Spleen (tissue), 11 donors: ENCODE measurements around the gene TMEM39A. TPM values are rescaled to one million over a fixed set of nuclear protein-coding genes. Genes with fewer than 3 reads are reported as not detected.

ENCODE experiments used
- DNase-seq: peaks from one replicate; pipeline ENCODE4 v3.0.0-alpha.2; 2020
- H3K27ac ChIP-seq, 8 donors: fragments of 200-600 bp; sonication (generic) in 7 of 8; 1 replicate in 4 of 8; 2 replicates in 4 of 8; pipeline versions ENCODE4 v1.5.0 to v1.8.0; 2016 to 2021; ENCODE audit warnings: inconsistent platforms in 4 of 8, mild to moderate bottlenecking in 4 of 8, moderate library complexity in 1 of 8
- H3K27me3 ChIP-seq, 7 donors: fragments of 200-600 bp; sonication (generic) in 6 of 7; replicated peaks in 1 of 7; 1 replicate in 4 of 7; 2 replicates in 3 of 7; pipeline versions ENCODE4 v1.5.0 to v1.8.0; 2016 to 2021; ENCODE audit warnings: inconsistent platforms in 3 of 7, mild to moderate bottlenecking in 1 of 7
- H3K36me3 ChIP-seq, 6 donors: fragments of 200-600 bp; sonication (generic) in 5 of 6; 1 replicate in 4 of 6; 2 replicates in 2 of 6; pipeline versions ENCODE4 v1.5.0 to v1.8.0; 2016 to 2021; ENCODE audit warnings: inconsistent platforms in 2 of 6
- H3K4me1 ChIP-seq, 6 donors: fragments of 200-600 bp; sonication (generic) in 5 of 6; 1 replicate in 3 of 6; 2 replicates in 3 of 6; pipeline versions ENCODE4 v1.5.0 to v1.8.0; 2016 to 2021; ENCODE audit warnings: inconsistent platforms in 3 of 6
- H3K4me3 ChIP-seq, 8 donors: fragments of 200-600 bp; sonication (generic) in 7 of 8; 1 replicate in 4 of 8; 2 replicates in 4 of 8; pipeline versions ENCODE4 v1.5.0 to v1.8.0; 2016 to 2021; ENCODE audit warnings: inconsistent platforms in 4 of 8, mild to moderate bottlenecking in 4 of 8, moderate library complexity in 2 of 8
- H3K9me3 ChIP-seq, 8 donors: fragments of 200-600 bp; sonication (generic) in 7 of 8; 1 replicate in 4 of 8; 2 replicates in 4 of 8; pipeline versions ENCODE4 v1.5.0 to v1.8.0; 2016 to 2021; ENCODE audit warnings: inconsistent platforms in 4 of 8
- POLR2A ChIP-seq, 3 donors: fragments of 450-650 bp; IDR thresholded peaks; one replicate each; pipeline ENCODE4 v1.5.1; 2017; ENCODE audit warnings: antibody characterized with exemption in 3 of 3, mild to moderate bottlenecking in 1 of 3
- POLR2AphosphoS5 ChIP-seq, 3 donors: sonication (generic); formaldehyde crosslinking; IDR thresholded peaks; one replicate each; pipeline ENCODE4 v1.5.1; 2017; ENCODE audit warnings: antibody characterized with exemption in 3 of 3
- WGBS, 5 donors: extraction: QIAGEN DNeasy Blood & Tissue Kit in 3 of 5; methylation state at CpG; one replicate each; pipeline versions ENCODE4 v1.1.5 to v1.1.7; 2013 to 2018; 5-methylcytosine and 5-hydroxymethylcytosine counted together
- intact Hi-C: fragments of 100-400 bp; cut with DNase I; formaldehyde crosslinking; loops from one replicate; pipeline ENCODE4 v1.15.0; 2023; ENCODE audit warnings: low total_unique reads
- polyA plus RNA-seq, 3 donors: library from polyadenylated mRNA; stranded (reverse); fragments of 200-250 nt; gene quantifications; one replicate each; pipeline ENCODE4 v1.2.1, GENCODE V29; 2013
- total RNA-seq, 7 donors: library from RNA; depleted of rRNA in 3 of 7; stranded (reverse); fragments of >200 nt in 3 of 7; fragmentation: NEBNext Ultra II Directional in 4 of 7; extraction: Animal tissue kit (Norgen Biotek cat#: 25700) in 4 of 7; gene quantifications; one replicate each; pipeline versions ENCODE4 v1.1.0 to v1.2.1, GENCODE V29; 2016 to 2021
- TF ChIP-seq, protein P1 (sequence below), 11 experiments: fragments of 200-600 bp in 7 of 11; fragments of 450-650 bp in 4 of 11; sonication (generic) in 4 of 11; IDR thresholded peaks in 8 of 11; conservative IDR thresholded peaks in 3 of 11; 1 replicate in 7 of 11; 2 replicates in 4 of 11; pipeline versions ENCODE4 v1.4.0 to v1.8.0; 2016 to 2021; ENCODE audit warnings: antibody characterized with exemption in 11 of 11, inconsistent platforms in 4 of 11, mild to moderate bottlenecking in 1 of 11
- donor health status: healthy with polysubstance abuse.
- donor health status: DM: no; HTN: no; CAD: no; lungs with moderate emphysema.
- donor health status: DM: no; HTN: no; CAD: no.
- donor health status: Bipolar disorder and iron deficiency.
- donor health status: healthy.
- donor health status: DM: no; HTN: no; CAD: no.
- donor health status: DM: yes; HTN: yes; CAD: no.

Gene TMEM39A
- total and polyA plus RNA-seq, 10 donors = 4.9 to 80.5 (median 39.3) TPM

DNA sequence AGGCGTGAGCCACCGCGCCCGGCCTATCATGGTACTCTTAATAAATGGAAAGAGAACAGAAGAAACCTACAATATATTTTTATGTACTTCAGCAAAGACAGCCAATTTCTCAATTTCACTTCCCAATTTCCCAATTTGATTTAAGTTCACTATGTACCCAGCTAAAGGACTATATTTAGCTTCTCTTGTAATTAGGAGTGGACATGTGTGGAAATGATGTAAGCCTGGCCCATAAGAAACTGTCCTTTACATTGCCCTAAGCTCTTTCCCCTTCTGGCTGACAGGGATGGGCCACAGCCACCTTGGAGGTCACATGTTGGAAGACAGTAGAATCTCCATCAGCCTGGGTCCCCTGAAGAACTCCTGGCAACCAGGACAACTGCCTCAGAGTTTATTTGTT, 6.2 kb downstream of the TMEM39A start:
- Histone ChIP-seq H3K4me1 (peaks cover 14 to 85% (median 46%) of the 10 kb centered on the region in 6 donors), H3K27ac (peak overlapping the region in 4 of 8 donors; percentile 19 to 68 (median 58)), H3K4me3 (no peak overlapping the region), H3K9me3 (no peaks in the 10 kb centered on the region), H3K27me3 (no peaks in the 10 kb centered on the region), H3K36me3 (peaks cover 0 to 97% (median 72%) of the 10 kb centered on the region in 6 donors)
- no peak for DNase-seq
- intact Hi-C loops = no loop called here
- TF ChIP-seq, protein P1, sequence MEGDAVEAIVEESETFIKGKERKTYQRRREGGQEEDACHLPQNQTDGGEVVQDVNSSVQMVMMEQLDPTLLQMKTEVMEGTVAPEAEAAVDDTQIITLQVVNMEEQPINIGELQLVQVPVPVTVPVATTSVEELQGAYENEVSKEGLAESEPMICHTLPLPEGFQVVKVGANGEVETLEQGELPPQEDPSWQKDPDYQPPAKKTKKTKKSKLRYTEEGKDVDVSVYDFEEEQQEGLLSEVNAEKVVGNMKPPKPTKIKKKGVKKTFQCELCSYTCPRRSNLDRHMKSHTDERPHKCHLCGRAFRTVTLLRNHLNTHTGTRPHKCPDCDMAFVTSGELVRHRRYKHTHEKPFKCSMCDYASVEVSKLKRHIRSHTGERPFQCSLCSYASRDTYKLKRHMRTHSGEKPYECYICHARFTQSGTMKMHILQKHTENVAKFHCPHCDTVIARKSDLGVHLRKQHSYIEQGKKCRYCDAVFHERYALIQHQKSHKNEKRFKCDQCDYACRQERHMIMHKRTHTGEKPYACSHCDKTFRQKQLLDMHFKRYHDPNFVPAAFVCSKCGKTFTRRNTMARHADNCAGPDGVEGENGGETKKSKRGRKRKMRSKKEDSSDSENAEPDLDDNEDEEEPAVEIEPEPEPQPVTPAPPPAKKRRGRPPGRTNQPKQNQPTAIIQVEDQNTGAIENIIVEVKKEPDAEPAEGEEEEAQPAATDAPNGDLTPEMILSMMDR (IDR thresholded peaks at IDR 0.05 in 8 of 11, conservative IDR thresholded peaks at IDR 0.05 in 3 of 11) = no peak
- TF ChIP-seq POLR2AphosphoS5 (IDR thresholded peaks at IDR 0.05) = peak in 1 of 3 donors; percentile 24
- 67 to 89% (median 69%) methylated on average over 4 of the region's 4 CpGs for WGBS, 5 donors

DNA sequence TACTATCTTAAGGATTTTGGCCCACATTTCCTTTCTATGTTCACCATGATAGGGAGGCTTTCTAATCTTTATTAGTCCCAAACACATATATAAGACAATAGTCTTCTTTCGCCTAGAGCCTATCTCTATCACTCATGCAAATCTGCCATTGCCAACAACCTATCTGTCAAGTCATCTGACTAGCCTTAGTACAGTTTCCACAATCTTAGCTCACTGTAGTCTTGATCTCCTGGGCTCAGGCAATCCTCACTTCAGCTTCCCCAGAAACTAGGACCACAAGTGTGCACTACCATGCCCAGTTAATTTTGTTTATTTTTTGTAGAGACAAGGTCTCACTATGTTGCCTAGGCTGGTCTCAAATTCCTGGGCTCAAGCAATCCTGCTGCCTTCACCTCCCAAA, 6.9 kb downstream of the TMEM39A start:
- Histone ChIP-seq H3K27me3 (no peaks in the 10 kb centered on the region), H3K36me3 (peaks cover 0 to 100% (median 76%) of the 10 kb centered on the region in 6 donors), H3K27ac (peak overlapping the region in 4 of 8 donors; percentile 6 to 68 (median 42)), H3K4me1 (peaks cover 7 to 78% (median 38%) of the 10 kb centered on the region in 6 donors), H3K4me3 (no peak overlapping the region), H3K9me3 (no peaks in the 10 kb centered on the region)
- intact Hi-C loops = no loop called here
- TF ChIP-seq, protein P1 (IDR thresholded peaks at IDR 0.05 in 8 of 11, conservative IDR thresholded peaks at IDR 0.05 in 3 of 11) = no peak
- TF ChIP-seq POLR2A (IDR thresholded peaks at IDR 0.05) (no peak), POLR2AphosphoS5 (IDR thresholded peaks at IDR 0.05) (no peak)
- DNase-seq = no peak
- WGBS, 5 donors = 93 to 100% (median 96%) methylated on average over 1 of the region's 1 CpG

DNA sequence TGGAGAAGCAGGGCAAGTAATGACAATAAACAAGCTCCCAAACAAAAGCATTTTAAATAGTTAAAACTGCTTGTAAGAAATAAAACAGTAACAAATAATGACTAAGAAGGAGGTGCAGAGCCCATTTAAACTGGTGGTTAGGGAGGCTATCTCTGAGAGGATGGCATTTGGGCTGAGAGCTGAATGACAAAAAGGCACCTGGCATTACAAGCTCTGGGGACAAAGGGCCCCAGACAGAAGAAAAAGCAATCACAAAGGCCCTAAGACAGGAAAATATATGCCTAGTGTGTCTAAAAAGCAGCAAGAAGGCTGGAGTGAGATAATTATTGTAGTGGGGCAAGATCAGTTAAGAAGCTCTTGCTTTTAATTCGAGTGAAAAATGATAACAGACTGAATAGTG, 9.6 kb downstream of the TMEM39A start:
- intact Hi-C loops = no loop called here
- no peak overlapping the region for H3K4me3 ChIP-seq
- H3K36me3 ChIP-seq = peaks cover 0 to 100% (median 81%) of the 10 kb centered on the region in 6 donors
- no peaks in the 10 kb centered on the region for H3K27me3 ChIP-seq
- TF ChIP-seq POLR2AphosphoS5 (IDR thresholded peaks at IDR 0.05) (no peak), POLR2A (IDR thresholded peaks at IDR 0.05) (no peak)
- TF ChIP-seq, protein P1 (IDR thresholded peaks at IDR 0.05 in 8 of 11, conservative IDR thresholded peaks at IDR 0.05 in 3 of 11) = no peak
- H3K9me3 ChIP-seq = no peaks in the 10 kb centered on the region
- H3K27ac ChIP-seq = no peak overlapping the region
- WGBS, 5 donors = 92 to 95% (median 94%) methylated on average over 1 of the region's 1 CpG
- DNase-seq = no peak
- peaks cover 5 to 51% (median 18%) of the 10 kb centered on the region in 6 donors for H3K4me1 ChIP-seq

DNA sequence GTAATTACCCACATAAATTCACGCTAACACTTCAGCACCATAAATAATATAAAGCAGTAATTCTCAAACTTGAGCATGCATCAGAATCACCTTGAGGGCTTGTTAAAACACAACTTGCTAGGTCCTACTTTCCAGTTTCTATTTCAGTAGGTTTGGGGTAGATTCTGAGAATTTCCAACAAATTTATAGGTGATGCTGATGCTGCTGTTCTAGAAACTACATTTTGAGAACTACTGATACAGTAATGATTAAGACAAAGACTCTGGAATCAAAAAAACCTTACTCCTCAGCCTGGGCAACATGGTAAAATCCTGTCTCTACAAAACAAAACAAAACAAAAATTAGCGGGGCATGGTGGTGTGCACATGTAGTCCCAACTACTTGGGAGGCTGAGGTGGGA, 18.8 kb downstream of the TMEM39A start:
- H3K4me1 ChIP-seq = no peaks in the 10 kb centered on the region
- 94 to 97% (median 96%) methylated on average over 2 of the region's 2 CpGs for WGBS, 5 donors
- no peak overlapping the region for H3K27ac ChIP-seq
- H3K27me3 ChIP-seq = no peaks in the 10 kb centered on the region
- TF ChIP-seq POLR2AphosphoS5 (IDR thresholded peaks at IDR 0.05) (no peak), POLR2A (IDR thresholded peaks at IDR 0.05) (no peak)
- TF ChIP-seq, protein P1 (IDR thresholded peaks at IDR 0.05 in 8 of 11, conservative IDR thresholded peaks at IDR 0.05 in 3 of 11) = no peak
- peaks cover 0 to 100% (median 60%) of the 10 kb centered on the region in 6 donors for H3K36me3 ChIP-seq
- no peak overlapping the region for H3K4me3 ChIP-seq
- H3K9me3 ChIP-seq = no peaks in the 10 kb centered on the region
- DNase-seq = no peak
- intact Hi-C loops = no loop called here
